Stimulated activated CD8-positive, alpha-beta memory T cell treated with anti-CD3 and anti-CD28 coated beads, Interleukin-2, amount 100 ng/mL, for 1 hour (primary cell): Measurements from ENCODE around the gene MYO7A.

Source experiments
- DNase-seq, 2 donors: peaks; one replicate each; pipeline ENCODE4 v3.0.0-alpha.2; 2020; ENCODE audit warnings: low read depth in 2 of 2

The MYO7A gene

GRCh38 chr11:77165066-77165465 is 37.0 kb downstream of the MYO7A start:
- DNase-seq, result no peak

- DNase-seq, result no peak
These were observed 38.0 kb downstream of the MYO7A start for GRCh38 chr11:77166021-77166420.

DNA sequence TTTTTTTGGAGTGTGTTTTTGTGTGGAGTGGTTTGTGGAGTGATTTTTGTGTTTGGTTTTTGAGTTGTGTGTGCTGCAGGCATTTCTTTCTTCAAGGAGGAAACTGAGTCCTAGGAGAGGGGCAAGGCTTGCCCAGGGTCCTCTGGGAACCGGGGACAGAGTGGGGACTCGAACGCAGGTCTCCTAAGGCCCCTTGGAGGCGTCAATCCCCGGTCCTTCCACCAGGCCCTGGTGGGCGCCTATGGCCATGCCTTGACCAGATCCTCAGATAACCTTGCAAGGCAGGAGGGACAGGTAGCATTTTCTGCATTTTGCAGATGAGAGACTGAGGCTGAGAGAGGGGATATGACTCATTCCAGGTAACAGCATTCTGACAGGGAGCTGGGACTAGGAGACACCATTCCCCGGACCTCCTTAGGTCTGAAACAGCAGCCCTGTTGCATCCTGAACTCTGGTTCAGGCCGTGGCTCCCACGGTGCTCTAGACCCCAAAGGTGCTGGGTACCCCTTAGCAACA is 39.1 kb downstream of the MYO7A start:
- no peak for DNase-seq

- DNase-seq, result no peak
These were observed 39.7 kb downstream of the MYO7A start for GRCh38 chr11:77167791-77168190.

GRCh38 chr11:77170107-77170506 is 42.1 kb downstream of the MYO7A start:
- DNase-seq, result no peak

DNA sequence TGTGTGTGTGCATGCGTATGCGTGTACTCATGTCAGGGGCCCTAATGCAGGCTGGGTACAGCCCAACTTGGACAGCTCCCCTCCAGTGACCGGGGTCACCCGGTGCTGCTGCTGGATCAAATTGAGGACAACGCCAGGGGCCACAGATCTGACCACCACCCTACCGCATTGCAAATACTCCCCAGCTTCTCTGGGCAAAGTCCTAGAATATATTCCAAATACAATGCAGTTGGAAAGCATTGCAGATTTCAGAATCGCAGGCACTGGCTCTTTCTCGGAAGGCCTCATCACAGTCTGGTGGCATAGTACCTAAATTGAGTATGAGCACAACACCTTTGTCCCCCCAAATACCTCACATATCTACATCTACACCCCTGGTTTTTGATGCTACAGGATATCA is 43.2 kb downstream of the MYO7A start:
- no peak for DNase-seq

- DNase-seq, result no peak
These were observed 44.0 kb downstream of the MYO7A start for GRCh38 chr11:77171885-77172665.

DNA sequence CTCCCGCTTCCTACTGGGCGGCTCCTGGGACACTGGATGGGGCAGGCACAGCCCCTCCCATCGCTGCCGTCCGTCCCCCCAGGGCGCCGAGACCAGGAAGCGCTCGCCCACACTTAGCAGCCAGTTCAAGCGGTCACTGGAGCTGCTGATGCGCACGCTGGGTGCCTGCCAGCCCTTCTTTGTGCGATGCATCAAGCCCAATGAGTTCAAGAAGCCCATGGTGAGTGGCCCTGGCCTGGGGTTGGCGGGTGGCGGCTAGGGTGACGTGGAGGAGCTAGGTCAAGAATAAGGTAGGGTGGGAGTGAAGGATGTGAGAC is 44.6 kb downstream of the MYO7A start:
- no peak for DNase-seq

- DNase-seq, result no peak
These were observed 45.4 kb downstream of the MYO7A start for GRCh38 chr11:77173494-77173893.

- DNase-seq, result no peak
These were observed 46.5 kb downstream of the MYO7A start for GRCh38 chr11:77174559-77174958.

DNA sequence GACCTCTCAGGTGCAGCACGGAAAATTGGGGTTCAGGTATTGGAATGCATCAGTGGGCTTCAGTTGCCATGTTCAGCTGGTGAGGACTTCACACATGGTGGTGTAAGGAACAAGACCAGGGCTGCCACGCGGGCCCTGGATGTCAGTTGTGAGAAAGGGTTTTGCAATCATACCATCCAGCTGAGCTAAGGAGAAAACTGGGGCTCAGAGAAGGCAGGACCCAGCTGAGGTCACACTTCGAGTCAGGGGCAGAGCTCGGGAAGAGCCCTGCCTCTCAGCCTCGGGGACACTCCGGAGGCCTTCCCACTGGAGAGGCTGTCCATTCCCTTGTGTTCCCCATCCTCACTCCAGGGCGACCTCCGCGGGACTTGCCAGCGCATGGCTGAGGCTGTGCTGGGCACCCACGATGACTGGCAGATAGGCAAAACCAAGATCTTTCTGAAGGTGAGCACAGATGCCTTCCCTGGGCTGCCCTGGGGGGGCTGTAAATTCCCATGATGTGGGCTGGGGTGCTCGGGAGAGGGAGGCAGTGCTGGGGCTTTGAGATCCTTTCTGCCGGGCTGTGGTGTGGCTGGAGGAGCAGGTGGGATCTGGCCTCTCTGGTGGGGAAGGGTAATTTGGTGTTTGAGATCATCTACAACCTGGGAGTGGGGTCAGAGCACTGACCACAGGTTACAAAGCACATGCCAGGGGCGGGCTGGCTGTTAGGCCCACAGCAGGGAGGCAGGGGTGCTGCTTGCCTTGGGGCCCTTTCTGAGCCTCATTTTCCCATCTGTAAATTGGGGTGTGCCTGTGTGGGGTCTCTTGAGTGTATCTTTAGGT is 47.2 kb downstream of the MYO7A start:
- no peak for DNase-seq

GRCh38 chr11:77175869-77176539 is 48.0 kb downstream of the MYO7A start:
- no peak for DNase-seq

GRCh38 chr11:77176996-77177395 is 49.0 kb downstream of the MYO7A start:
- DNase-seq, result no peak

DNA sequence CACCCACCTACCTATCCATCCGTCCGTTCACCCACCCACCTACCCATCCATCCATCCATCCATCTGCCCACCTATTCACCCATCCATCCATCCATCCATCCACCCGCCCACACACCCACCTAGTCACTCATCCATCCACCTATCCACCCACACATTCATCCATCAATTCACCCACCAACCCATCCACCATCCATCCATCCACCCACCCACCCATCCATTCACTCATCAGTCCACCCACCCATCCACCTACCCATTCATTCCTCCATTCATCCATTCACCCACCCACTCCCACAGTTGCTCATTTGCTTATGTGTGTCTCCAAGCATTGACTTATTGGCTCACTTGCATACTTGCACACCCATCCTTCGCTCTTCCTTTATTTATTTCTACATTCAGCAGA is 50.1 kb downstream of the MYO7A start:
- no peak for DNase-seq

- no peak for DNase-seq
These were observed 51.0 kb downstream of the MYO7A start for GRCh38 chr11:77179048-77179447.

DNA sequence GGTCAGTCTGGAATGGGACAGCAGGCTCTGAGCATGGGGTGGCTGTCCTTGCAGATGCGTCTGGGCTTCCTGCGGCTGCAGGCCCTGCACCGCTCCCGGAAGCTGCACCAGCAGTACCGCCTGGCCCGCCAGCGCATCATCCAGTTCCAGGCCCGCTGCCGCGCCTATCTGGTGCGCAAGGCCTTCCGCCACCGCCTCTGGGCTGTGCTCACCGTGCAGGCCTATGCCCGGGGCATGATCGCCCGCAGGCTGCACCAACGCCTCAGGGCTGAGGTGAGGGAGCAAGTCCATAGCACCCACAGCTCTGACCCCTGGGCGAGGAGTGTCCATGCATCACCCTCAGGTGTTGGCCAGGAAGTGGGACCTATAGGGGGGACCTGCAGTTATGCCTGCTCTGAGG is 51.6 kb downstream of the MYO7A start:
- no peak for DNase-seq

- no peak for DNase-seq
These were observed 52.3 kb downstream of the MYO7A start for GRCh38 chr11:77180346-77180745.

DNA sequence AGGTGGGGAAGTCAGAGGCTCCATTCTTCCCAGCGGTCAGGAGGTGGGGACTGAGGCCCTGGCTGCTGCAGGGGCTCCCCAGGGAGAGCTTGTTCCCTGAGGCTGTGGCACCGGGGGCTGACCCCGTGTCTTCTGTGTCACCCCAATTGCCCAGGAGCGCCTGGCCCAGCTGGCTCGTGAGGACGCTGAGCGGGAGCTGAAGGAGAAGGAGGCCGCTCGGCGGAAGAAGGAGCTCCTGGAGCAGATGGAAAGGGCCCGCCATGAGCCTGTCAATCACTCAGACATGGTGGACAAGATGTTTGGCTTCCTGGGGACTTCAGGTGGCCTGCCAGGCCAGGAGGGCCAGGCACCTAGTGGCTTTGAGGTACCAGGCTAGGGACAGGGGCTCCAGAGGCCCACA is 53.2 kb downstream of the MYO7A start:
- DNase-seq, result no peak

- DNase-seq, result no peak
These were observed 53.9 kb downstream of the MYO7A start for GRCh38 chr11:77181799-77182541.

- no peak for DNase-seq
These were observed 54.7 kb downstream of the MYO7A start for GRCh38 chr11:77182542-77183430.
